ENCODE data around the gene RARG. TPM values are rescaled to one million over a fixed set of nuclear protein-coding genes. Genes with fewer than 3 reads are reported as not detected.
A peak's percentile ranks its signal among the peaks of the same experiment; 100 is the strongest.

The RARG gene
- polyA plus RNA-seq, 1 donor (not counting 4 experiments of a cell fraction or from before 2014, with no cell fraction given): 26.4 TPM

- dilution Hi-C loops (cut with MboI; ENCODE audit: extremely low pct_ligation_motif_present, low sequenced_read_pairs): no loop called here
- Histone ChIP-seq H3K27me3 (ENCODE audit: control insufficient read depth, extremely low read depth, insufficient read depth, low read length) (no peaks in the 10 kb centered on the region), H3K9me1 (ENCODE audit: control insufficient read depth, extremely low read depth, insufficient read depth, low read length) (no peaks in the 10 kb centered on the region), H3K9ac (ENCODE audit: control insufficient read depth, extremely low read depth, insufficient read depth, low read length) (peak overlapping the region; percentile 35), H3K4me1 (ENCODE audit: control insufficient read depth, extremely low read depth, insufficient read depth, low read length) (peaks cover 50% of the 10 kb centered on the region), H3K9me3 (ENCODE audit: control insufficient read depth, low read depth, low read length) (no peaks in the 10 kb centered on the region), H3K4me3 (ENCODE audit: control insufficient read depth in 2 of 3, extremely low read depth in 1 of 3, insufficient read depth in 2 of 3, low read depth in 1 of 3, low read length in 3 of 3) (peak overlapping the region; percentile 56 to 99 (median 63)), H2AFZ (ENCODE audit: control insufficient read depth, low read length) (no peak overlapping the region), H3K36me3 (ENCODE audit: control insufficient read depth in 2 of 2, extremely low read depth in 1 of 2, insufficient read depth in 2 of 2, low read length in 2 of 2) (peaks cover 15 to 28% of the 10 kb centered on the region in 2 experiments), H4K20me1 (ENCODE audit: control insufficient read depth, extremely low read depth, insufficient read depth, low read length) (peaks cover 4% of the 10 kb centered on the region), H3K4me2 (ENCODE audit: control insufficient read depth, extremely low read depth, insufficient read depth, low read depth, low read length) (peak overlapping the region; percentile 79), H3K27ac (ENCODE audit: control insufficient read depth, insufficient read depth, low read length) (peak overlapping the region; percentile 23), H3K79me2 (ENCODE audit: control insufficient read depth, insufficient read depth, low read length) (peaks cover 26% of the 10 kb centered on the region)
- no peak for TF ChIP-seq CTCF (optimal IDR thresholded peaks at IDR 0.05 in 1 of 3, IDR thresholded peaks at IDR 0.05 in 1 of 3, conservative IDR thresholded peaks at IDR 0.05 in 1 of 3; ENCODE audit: extremely low read depth in 1 of 3, insufficient read depth in 2 of 3, low read length in 3 of 3)
- TF ChIP-seq EZH2 (IDR thresholded peaks at IDR 0.05; ENCODE audit: low read length): no peak
- no peak for FAIRE-seq
- no peak for DNase-seq (ENCODE audit: low read depth, low spot score)
Observed at GRCh38 chr12:53217931-53218307, 14.1 kb downstream of the RARG start.

GRCh38 chr12:53217051-53217930, 14.7 kb downstream of the RARG start:
- peaks cover 18 to 33% of the 10 kb centered on the region in 2 experiments for H3K36me3 ChIP-seq (ENCODE audit: control insufficient read depth in 2 of 2, extremely low read depth in 1 of 2, insufficient read depth in 2 of 2, low read length in 2 of 2)
- peaks cover 44% of the 10 kb centered on the region for H3K4me1 ChIP-seq (ENCODE audit: control insufficient read depth, extremely low read depth, insufficient read depth, low read length)
- DNase-seq (ENCODE audit: low read depth, low spot score) (no peak), FAIRE-seq (peak; percentile 53)
- peak overlapping the region; percentile 7 to 99 (median 56) for H3K4me3 ChIP-seq (ENCODE audit: control insufficient read depth in 2 of 3, extremely low read depth in 1 of 3, insufficient read depth in 2 of 3, low read depth in 1 of 3, low read length in 3 of 3)
- H3K9me1 ChIP-seq (ENCODE audit: control insufficient read depth, extremely low read depth, insufficient read depth, low read length): no peaks in the 10 kb centered on the region
- H3K9ac ChIP-seq (ENCODE audit: control insufficient read depth, extremely low read depth, insufficient read depth, low read length): no peak overlapping the region
- no peaks in the 10 kb centered on the region for H3K9me3 ChIP-seq (ENCODE audit: control insufficient read depth, low read depth, low read length)
- peak overlapping the region; percentile 79 for H3K4me2 ChIP-seq (ENCODE audit: control insufficient read depth, extremely low read depth, insufficient read depth, low read depth, low read length)
- TF ChIP-seq CTCF (optimal IDR thresholded peaks at IDR 0.05 in 1 of 3, IDR thresholded peaks at IDR 0.05 in 1 of 3, conservative IDR thresholded peaks at IDR 0.05 in 1 of 3; ENCODE audit: extremely low read depth in 1 of 3, insufficient read depth in 2 of 3, low read length in 3 of 3) (no peak), EZH2 (IDR thresholded peaks at IDR 0.05; ENCODE audit: low read length) (no peak)
- peaks cover 25% of the 10 kb centered on the region for H3K79me2 ChIP-seq (ENCODE audit: control insufficient read depth, insufficient read depth, low read length)
- no peaks in the 10 kb centered on the region for H3K27me3 ChIP-seq (ENCODE audit: control insufficient read depth, extremely low read depth, insufficient read depth, low read length)
- peaks cover 4% of the 10 kb centered on the region for H4K20me1 ChIP-seq (ENCODE audit: control insufficient read depth, extremely low read depth, insufficient read depth, low read length)
- H2AFZ ChIP-seq (ENCODE audit: control insufficient read depth, low read length): no peak overlapping the region
- dilution Hi-C loops (cut with MboI; ENCODE audit: extremely low pct_ligation_motif_present, low sequenced_read_pairs): no loop called here
- H3K27ac ChIP-seq (ENCODE audit: control insufficient read depth, insufficient read depth, low read length): peak overlapping the region; percentile 23
